Activated CD8-positive, alpha-beta T cell treated with anti-CD3 and anti-CD28 coated beads, Interleukin-2, amount 10 ng/mL, durations not matched to agents 7 days and 5 days (primary cell): ENCODE data around the gene HMSD. TPM values are rescaled to one million over a fixed set of nuclear protein-coding genes. Genes with fewer than 3 reads are reported as not detected.

Experiments
- ATAC-seq: fragments of 150-1000 bp; cut with Tn5 transposase; one replicate; pipeline ENCODE4 v1.10.0; 2021; ENCODE audit warnings: moderate library complexity
- CTCF ChIA-PET: fragments of 350-600 bp; sonication (Branson Sonifier 250); formaldehyde crosslinking; loops from one replicate; lab custom pipeline; 2021; ENCODE audit warnings: antibody characterized with exemption; lab: Charles Lee
- POLR2A ChIA-PET: fragments of 350-600 bp; sonication (Branson Sonifier 250); formaldehyde crosslinking; loops from one replicate; lab custom pipeline; 2021; ENCODE audit warnings: antibody characterized with exemption; lab: Charles Lee
- DNase-seq: peaks from one replicate; pipeline ENCODE4 v3.0.0-alpha.2; 2020
- H3K27ac Mint-ChIP-seq: one replicate; pipeline ENCODE4 v1.8.0; 2021; ENCODE audit warnings: mild to moderate bottlenecking, mixed read lengths
- H3K27me3 Mint-ChIP-seq: one replicate; pipeline ENCODE4 v1.8.0; 2021; ENCODE audit warnings: low read depth, mixed read lengths
- H3K36me3 Mint-ChIP-seq: one replicate; pipeline ENCODE4 v1.8.0; 2021; ENCODE audit warnings: low read depth, mixed read lengths
- H3K4me1 Mint-ChIP-seq: one replicate; pipeline ENCODE4 v1.8.0; 2021; ENCODE audit warnings: low read depth, mixed read lengths
- H3K4me3 Mint-ChIP-seq: one replicate; pipeline ENCODE4 v1.8.0; 2021; ENCODE audit warnings: mild to moderate bottlenecking, mixed read lengths
- H3K9me3 Mint-ChIP-seq: one replicate; pipeline ENCODE4 v1.8.0; 2022; ENCODE audit warnings: mixed read lengths; ENCODE audit not compliant: insufficient read depth
- total RNA-seq, 2 experiments: library from RNA; stranded (reverse); gene quantifications; one replicate each; pipeline ENCODE4 v1.2.3, GENCODE V29; 2021

Gene HMSD
- total RNA-seq, 2 experiments from 2014 or later = 0.26 TPM; not detected in 1

GRCh38 chr18:63997606-63998005 is 48.5 kb downstream of the HMSD start:
- no peaks in the 10 kb centered on the region for H3K27me3 Mint-ChIP-seq
- no peaks in the 10 kb centered on the region for H3K4me1 Mint-ChIP-seq
- DNase-seq (no peak), ATAC-seq (no peak)
- H3K9me3 Mint-ChIP-seq = no peaks in the 10 kb centered on the region
- H3K27ac Mint-ChIP-seq = no peak overlapping the region
- POLR2A ChIA-PET = no interaction called here
- CTCF ChIA-PET = no interaction called here
- no peak overlapping the region for H3K4me3 Mint-ChIP-seq
- H3K36me3 Mint-ChIP-seq = no peaks in the 10 kb centered on the region

GRCh38 chr18:63999871-64000270 is 50.8 kb downstream of the HMSD start:
- no peak overlapping the region for H3K27ac Mint-ChIP-seq
- ChIA-PET CTCF (no interaction called here), POLR2A (no interaction called here)
- H3K4me3 Mint-ChIP-seq = no peak overlapping the region
- ATAC-seq (no peak), DNase-seq (no peak)
- H3K27me3 Mint-ChIP-seq = peaks cover 3% of the 10 kb centered on the region
- H3K36me3 Mint-ChIP-seq = no peaks in the 10 kb centered on the region
- no peaks in the 10 kb centered on the region for H3K9me3 Mint-ChIP-seq
- H3K4me1 Mint-ChIP-seq = no peaks in the 10 kb centered on the region

GRCh38 chr18:64002581-64002980 is 53.5 kb downstream of the HMSD start:
- H3K27ac Mint-ChIP-seq = no peak overlapping the region
- DNase-seq = no peak

DNA sequence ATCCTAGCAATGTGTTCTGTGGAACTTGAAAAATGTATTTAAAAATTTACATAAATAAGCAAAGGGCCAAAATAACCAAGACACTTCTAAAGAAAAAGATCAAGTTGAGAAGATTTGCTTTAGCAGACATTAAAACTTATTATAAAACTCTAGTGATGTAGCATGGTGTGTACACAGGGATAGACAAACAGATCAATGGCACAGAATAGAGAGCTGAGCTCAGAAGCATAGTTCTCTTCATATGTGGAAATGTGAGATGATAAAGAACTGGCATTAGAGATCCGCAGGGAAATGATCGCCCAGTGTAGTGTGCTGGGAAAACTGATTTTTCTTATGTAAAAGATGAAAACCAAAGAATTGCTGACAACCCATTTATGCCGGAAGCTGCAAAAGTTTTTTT is 60.2 kb downstream of the HMSD start:
- Mint-ChIP-seq H3K4me3 (no peak overlapping the region), H3K4me1 (no peaks in the 10 kb centered on the region), H3K27me3 (peaks cover 2% of the 10 kb centered on the region), H3K36me3 (no peaks in the 10 kb centered on the region), H3K9me3 (no peaks in the 10 kb centered on the region), H3K27ac (no peak overlapping the region)
- no peak for DNase-seq
- ChIA-PET POLR2A (no interaction called here), CTCF (interaction anchor here (1.1 kb wide), 1 partner anchor 15 kb away, joined by 3 read pairs; no protein-coding TSS in a partner anchor)
- no peak for ATAC-seq

More at GRCh38 chr18:64002581-64002980, 53.5 kb downstream of the HMSD start:
- no peak for ATAC-seq
- H3K4me3 Mint-ChIP-seq = no peak overlapping the region
- ChIA-PET POLR2A (no interaction called here), CTCF (no interaction called here)
- H3K27me3 Mint-ChIP-seq = peaks cover 3% of the 10 kb centered on the region
- no peaks in the 10 kb centered on the region for H3K36me3 Mint-ChIP-seq
- H3K4me1 Mint-ChIP-seq = no peaks in the 10 kb centered on the region
- H3K9me3 Mint-ChIP-seq = no peaks in the 10 kb centered on the region

Other genes with a start within 250 kb of the HMSD start
- gene SERPINB11, start 246.3 kb upstream of the HMSD start, total RNA-seq = not detected
- gene SERPINB7, start 173.9 kb upstream of the HMSD start, total RNA-seq = not detected
- gene SERPINB2, start 61.6 kb upstream of the HMSD start, total RNA-seq = not detected
- not detected for gene SERPINB10, start 41.3 kb upstream of the HMSD start, total RNA-seq
- 1 to 10 TPM; 2.7 to 3.4 TPM for gene SERPINB8, start 20.8 kb downstream of the HMSD start, total RNA-seq
- not detected for gene LINC00305, start 199.8 kb downstream of the HMSD start, total RNA-seq